Measurements from ENCODE around the gene REX1BD.

DNA sequence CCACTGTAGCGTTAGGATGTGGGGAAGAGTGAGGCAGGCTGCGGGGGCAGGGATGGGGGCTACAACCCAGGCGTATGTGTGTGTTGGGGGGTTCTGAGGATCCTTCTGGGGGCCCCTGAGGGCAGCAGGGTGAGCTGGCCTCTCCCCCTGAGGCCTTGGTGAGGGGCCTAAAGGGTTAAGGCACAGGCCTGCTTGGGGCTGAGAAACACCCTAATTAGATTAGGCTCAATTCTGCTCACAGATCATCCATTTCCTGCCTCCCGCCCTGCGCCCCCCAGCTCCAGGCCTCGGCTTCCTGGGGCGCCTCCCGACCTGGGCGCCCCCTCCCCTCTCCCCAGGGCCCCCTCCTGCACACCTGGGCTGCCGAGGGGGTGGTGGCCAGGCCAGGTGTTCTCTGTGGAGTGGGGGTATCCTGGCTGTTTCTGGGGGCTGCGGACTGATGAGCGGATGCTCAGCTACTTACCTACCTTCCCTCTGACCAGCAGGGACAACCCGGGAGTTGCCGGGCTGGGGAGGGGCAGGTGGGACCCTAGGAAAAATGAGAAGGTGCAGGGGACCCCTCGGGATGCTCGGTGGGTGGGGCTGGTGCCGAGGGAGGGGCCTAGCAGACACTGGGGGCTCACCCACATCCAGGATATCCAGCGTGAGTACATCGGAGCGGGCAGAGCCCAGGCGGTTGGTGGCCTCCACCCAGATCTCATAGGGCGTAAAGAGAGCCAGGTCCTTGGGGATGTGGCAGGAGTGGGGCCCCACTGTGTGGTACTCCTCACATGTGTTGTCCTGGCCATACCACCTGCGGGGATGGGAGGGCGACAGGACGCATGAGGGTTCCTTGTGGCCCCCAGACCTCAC is 9.4 kb downstream of the REX1BD start:
- TF ChIP-seq, protein P1, sequence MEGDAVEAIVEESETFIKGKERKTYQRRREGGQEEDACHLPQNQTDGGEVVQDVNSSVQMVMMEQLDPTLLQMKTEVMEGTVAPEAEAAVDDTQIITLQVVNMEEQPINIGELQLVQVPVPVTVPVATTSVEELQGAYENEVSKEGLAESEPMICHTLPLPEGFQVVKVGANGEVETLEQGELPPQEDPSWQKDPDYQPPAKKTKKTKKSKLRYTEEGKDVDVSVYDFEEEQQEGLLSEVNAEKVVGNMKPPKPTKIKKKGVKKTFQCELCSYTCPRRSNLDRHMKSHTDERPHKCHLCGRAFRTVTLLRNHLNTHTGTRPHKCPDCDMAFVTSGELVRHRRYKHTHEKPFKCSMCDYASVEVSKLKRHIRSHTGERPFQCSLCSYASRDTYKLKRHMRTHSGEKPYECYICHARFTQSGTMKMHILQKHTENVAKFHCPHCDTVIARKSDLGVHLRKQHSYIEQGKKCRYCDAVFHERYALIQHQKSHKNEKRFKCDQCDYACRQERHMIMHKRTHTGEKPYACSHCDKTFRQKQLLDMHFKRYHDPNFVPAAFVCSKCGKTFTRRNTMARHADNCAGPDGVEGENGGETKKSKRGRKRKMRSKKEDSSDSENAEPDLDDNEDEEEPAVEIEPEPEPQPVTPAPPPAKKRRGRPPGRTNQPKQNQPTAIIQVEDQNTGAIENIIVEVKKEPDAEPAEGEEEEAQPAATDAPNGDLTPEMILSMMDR (IDR thresholded peaks at IDR 0.05; ENCODE audit: borderline replicate concordance, extremely low read depth, low read length, poor library complexity, severe bottlenecking): no peak
- no peak for TF ChIP-seq EZH2 (IDR thresholded peaks at IDR 0.05; ENCODE audit: borderline replicate concordance, low read depth, low read length, severe bottlenecking)
